Stimulated activated naive CD4-positive, alpha-beta T cell treated with Interleukin-2 at 50 U/mL for 16 hours (primary cell): ENCODE measurements around the gene NT5DC1.
"Not testable (repeated sequence)": the region's sequence is repeated elsewhere in the genome, so short reads cannot be mapped to it uniquely, and the experiment has no call there.

ENCODE experiments used
- DNase-seq: peaks from one replicate; lab custom pipeline; 2025; lab: John Stamatoyannopoulos, UW

NT5DC1 gene

DNA sequence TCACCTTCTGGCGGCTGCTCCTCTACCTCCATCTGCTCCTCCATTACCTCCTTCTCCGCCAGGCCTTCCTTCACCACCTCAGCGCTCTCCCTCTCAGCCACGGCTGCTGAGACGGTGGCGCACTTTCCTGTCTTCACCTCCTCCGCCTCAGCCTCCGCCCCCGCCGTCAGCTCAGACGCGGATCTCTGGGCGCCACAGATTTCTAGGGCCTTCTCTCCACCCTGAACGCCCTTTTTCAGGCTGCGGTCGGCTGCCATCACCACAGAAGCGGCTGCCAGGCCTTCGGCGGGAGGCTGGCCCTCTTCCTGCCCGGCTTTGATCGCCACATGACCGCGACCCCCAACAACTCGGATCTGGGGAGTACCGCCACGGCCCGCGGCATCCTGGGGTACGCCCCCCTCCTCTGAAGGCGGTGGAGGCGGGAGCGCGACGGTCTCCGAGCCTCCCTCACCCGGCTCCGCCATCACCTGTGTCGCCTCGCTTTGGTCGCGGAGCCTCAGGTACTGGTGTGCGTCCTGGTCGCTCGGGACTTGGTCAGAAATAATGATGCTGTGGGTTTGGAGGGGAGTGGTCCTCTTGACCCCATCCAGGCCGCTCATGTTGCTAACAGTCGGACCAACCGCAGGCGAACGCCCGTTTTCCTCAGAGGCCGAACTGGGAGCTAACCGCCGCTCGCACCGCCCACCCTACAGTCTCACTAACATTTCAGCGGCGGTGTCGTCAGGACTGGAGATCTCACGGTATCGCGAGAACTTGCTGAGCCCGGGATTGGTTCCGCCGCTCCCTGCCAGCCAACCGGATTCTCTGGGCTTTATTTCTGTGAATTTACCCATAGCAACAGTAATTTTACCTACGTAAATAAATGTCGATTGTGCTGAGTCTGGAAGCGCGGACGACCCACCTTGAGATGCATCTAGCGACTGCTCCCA lies 178.8 kb downstream of the NT5DC1 start, which contains the start of gene TSPYL1:
TSS of gene TSPYL1 (minus strand) at position 699 of the 929 bp plus-strand sequence. CDS start at position 599, 100 bp downstream.
- peak; percentile 93 for DNase-seq

DNA sequence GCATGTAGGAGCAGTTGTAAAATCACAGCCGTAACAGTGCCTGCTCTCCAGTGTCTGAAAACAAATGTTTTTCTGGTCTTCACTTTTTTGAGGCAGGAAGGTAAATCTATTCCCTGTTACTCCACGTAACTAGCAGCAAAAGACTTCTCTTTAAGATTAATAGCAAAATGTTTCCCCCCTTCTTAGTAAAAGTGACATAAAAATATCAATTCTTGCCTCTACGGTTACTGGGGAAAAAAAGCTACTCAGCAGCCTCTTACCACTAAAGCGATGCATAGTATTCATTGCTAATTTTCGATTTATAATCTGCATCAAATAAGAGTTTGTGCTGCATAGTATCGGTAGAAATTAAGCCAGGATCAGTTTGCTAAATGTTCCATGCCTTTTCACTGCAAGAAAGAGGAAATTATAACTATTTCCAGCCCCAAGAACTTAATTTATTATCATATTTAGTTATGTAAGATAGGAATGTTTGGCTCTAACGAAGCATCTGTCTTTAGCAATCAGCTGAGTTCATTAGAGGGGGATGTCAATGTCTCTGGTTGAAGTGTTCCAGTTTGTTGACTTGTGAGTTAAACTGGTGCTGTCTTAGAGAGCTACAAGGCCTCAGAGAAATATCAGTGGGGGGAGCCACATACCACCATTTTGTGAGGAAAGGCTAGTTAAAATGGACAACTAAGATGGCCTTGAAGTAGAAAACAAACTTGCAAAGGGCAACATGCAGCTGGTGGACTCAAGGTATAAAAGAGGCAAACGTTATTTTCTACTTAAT lies 179.7 kb downstream of the NT5DC1 start:
- no peak for DNase-seq

DNA sequence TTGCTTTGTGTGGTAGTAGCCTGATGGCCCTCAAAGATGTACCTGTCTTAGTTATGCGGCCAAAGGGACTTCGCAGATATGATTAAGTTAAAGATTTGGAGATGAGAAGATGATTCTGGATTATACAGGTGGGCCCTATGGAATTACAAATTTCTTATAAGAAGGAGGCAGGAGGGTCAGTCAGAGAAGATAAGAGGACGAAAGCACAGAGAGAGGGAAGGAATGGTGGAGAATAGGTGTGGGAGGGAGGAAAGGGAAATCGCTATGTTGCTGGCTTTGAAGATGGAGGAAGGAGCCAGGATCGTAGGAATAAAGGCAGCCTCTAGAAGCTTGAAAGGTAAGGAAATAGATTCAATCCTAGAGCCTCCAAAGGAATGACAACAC lies 180.3 kb downstream of the NT5DC1 start:
- no peak for DNase-seq

DNA sequence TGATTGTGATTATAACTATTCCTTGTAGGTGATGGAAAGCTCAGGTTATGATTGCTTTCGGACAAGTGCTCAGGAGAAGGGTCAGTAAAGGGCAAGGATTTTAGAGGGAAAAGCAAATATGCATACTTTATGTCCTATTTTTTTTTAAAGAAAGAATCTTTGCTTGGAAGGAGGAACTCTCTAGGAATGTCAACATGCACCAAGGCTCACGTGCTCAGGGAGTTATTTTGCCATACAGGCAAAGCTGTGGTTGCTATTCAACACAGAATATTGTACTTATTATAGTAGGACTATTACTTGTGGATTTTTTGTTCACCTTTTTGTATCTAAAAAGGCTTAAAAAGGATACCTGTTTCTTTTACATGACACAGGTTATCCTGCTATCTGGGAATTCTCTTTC lies 182.0 kb downstream of the NT5DC1 start:
- no peak for DNase-seq

DNA sequence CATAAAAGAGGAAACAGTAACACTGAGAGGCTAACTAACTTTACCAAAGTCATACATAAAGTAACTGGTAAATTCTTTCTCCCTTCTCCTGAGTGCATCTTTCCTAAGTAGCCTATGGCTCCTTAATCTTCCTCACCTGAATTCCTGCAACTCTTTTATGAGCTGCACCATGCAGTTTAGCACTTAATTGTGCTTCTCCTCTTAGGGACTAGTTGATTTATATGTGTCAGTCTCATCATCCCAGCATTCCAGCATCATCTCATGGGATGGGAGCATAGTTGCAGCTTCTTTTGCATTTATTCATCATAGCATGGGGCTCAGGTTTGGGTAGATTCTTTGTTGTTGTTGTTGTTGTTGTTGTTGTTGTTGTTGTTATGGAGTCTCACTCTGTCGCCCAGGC lies 182.5 kb downstream of the NT5DC1 start:
- DNase-seq, result no peak

DNA sequence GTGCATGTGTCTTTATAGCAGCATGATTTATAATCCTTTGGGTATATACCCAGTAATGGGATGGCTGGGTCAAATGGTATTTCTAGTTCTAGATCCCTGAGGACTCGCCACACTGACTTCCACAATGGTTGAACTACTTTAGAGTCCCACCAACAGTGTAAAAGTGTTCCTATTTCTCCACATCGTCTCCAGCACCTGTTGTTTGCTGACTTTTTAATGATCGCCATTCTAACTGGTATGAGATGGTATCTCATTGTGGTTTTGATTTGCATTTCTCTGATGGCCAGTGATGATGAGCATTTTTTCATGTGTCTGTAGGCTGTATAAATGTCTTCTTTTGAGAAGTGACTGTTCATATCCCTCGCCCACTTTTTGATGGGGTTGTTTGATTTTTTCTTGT lies 184.3 kb downstream of the NT5DC1 start:
- not testable (repeated sequence) for DNase-seq

DNA sequence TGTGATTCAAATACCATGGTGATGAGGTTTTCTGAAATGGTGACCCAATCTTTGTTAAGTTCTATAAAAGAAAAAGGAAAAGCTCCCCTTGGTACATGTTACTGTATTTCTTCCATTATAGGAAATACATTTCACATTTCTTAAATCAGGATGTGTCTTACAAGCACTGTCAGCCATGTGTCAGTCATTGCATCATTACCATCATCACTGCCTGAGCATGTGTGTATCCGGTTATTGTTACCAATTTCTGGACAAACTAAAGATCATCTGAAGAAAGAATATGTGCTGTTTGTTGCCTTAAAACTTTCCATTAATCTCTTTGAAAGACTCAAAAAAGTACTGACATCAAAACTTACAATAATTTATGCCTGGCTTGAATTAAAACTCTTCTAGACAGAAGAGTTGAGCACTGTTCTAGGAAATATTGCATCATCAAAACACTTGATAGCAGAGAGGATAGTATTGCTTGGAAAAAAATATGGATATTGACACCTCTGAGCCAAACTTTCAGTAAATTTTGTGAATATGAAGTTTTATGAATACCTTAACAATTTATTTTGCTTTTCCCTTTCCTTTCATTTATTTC lies 186.2 kb downstream of the NT5DC1 start:
- DNase-seq, result no peak

DNA sequence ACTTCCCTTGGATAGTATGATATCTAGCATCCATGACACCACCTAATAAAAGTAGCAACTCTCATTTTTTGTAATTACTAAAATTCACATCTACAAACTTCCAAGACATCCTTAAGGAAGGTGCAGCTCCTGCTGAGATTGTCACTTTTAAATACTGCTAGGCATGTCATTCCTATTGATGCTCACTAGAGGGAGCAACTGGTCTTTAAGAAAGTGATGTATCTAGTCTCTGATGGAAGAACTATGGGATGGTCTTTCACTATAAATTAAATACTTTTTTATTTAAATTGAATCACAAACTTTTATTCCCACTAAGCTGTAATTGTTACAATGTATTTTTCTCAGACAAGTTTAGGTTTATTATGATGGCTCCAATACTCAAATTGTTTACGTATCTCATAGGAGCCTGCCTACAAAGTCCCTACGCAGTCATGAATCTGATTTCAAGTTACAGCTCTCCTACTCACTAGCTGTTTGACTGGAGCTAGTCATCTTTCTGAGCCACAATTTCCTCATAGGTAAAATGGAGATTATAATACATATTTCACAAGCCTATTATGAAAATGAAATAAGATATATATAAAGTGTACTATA lies 187.1 kb downstream of the NT5DC1 start:
- no peak for DNase-seq

DNA sequence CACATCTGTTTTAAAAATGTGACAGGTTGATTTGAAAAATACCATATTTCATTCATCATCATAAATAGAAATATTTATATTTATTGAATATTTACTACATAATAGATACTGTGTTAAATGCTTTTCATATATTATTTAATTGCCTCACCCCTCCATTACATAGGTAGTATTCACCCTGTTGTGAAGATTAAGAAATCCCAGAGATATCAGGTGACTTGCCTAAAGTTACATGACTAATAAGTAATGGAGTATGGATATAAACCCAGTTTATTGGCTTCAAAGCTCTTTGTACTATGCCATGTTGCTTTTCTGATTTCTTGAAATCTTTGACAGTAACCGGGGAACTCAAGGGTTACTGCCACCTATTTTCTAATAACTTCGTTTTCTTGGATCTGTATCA lies 189.2 kb downstream of the NT5DC1 start:
- DNase-seq, result no peak

DNA sequence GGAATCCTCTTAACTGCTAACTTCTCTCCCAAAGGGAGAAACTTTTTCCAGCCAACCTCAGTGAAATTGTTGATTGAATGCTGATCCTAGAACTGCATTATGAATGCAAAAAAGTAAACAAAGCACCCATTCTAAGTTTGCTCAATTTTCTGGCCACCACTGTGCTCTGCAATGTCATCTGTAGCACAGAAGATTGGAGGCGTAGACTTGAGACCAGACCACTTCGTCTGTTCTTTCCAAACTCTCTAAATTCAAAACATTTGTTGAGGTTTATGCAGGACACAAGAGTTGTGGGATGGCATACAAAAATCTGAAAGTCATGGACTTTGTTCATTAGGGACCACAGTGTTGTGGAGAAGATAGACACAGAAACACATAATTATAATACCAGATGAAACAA lies 190.1 kb downstream of the NT5DC1 start:
- no peak for DNase-seq

DNA sequence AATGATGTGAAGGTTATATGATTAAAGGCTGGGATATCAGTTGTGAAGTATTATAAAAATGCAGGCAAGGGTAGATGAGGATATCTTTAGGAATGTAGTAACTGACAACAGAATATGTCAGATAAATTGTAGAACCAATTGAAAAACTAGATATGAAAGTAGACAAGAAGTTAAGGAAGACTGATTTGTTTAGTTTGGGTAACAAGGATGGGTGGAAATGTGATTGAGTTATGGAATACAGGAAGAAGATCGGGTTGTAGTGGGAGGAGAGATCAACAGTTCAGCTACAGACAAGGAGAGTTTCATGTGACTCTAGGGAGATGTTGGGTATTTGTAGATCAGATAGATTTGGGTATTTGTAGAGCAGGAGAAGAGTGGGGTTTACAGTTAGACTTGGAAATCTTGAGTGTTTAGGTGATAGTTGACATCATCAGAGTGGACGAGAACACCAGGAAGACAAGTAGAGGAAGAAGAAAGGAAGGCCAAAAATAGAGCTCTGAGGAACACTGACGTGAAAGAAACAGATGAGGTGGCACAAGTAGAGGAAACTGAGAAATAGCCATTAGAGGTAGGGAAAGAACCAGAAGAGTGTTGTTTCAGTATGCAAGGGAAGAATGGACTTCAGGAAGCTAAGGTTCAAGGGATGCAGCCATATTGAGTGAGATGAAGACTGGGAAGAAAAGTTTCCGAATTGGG lies 191.2 kb downstream of the NT5DC1 start:
- DNase-seq, result no peak

DNA sequence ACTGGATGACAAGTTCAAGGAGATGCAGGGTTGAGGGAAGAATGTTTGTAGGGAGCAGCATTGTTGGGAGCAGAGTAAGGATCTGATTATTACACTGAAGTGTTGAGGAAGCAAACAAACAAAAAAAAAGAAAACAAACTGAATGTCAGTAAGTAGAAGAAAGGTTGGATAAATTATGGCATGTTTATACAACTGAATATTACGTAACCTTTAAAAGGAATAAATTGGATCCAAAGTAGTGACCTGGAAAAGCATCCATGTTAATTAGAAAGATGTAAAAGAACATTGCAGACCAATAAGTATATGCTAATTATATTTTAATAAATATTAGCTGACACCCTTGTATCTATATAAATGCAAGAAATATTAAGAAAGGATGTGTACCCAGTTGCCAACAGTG lies 191.9 kb downstream of the NT5DC1 start:
- DNase-seq, result no peak

DNA sequence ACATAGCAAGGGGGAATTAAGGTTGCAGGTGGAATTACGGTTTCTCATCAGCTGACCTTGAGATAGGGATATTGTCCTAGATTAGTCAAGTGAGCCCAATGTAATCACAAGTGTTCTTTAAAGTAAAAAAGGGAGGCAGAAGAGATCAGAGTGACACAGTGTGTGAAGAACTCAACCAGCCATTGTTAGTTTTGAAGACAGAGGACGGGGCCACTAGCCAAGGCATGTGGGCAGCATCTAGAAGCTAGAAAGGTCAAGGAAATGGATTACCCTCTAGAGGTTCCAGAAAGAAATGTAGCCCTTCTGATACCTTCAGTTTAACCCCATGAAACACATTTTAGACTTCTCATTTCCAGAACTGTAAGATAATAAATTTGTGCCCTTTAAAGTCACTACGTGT lies 197.6 kb downstream of the NT5DC1 start:
- no peak for DNase-seq

DNA sequence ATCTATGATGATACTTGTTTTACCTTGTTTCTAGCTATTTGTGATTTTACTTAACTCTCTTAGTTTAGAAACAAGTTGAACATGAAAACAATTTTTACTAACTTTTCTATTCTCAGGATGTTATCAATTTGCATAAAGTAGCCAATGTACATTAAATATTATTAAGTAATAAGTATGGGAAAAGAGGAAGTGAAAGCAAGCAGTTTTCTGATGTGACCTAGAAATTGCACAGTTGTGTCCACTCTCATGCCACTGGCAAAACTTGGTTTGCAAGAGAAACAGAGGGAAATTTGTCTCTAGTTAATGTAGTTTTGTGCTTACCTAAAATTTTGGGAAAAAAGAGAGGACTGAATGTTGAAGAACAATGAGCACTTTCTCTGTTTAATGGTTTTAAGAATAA lies 198.3 kb downstream of the NT5DC1 start:
- no peak for DNase-seq
